ENCODE results near the gene C10orf62. TPM values are rescaled to one million over a fixed set of nuclear protein-coding genes. Genes with fewer than 3 reads are reported as not detected.

The C10orf62 gene
- total and polyA plus RNA-seq, 2 of the 8 experiments (the other 6 are each of a cell fraction or from before 2014, with no cell fraction given) = 0.05 TPM; not detected in 1

GRCh38 chr10:97585439-97585811, 4.1 kb upstream of the C10orf62 start (continued):
- TF ChIP-seq CHD7 (IDR thresholded peaks at IDR 0.05; ENCODE audit: insufficient replicate concordance, low read length) (no peak), MAFK (IDR thresholded peaks at IDR 0.05; ENCODE audit: low read depth, low read length) (no peak), CHD2 (IDR thresholded peaks at IDR 0.05; ENCODE audit: low read length) (no peak), CTBP2 (IDR thresholded peaks at IDR 0.05; ENCODE audit: borderline replicate concordance, insufficient read depth, insufficient read length, low read length) (no peak), SIN3A (conservative IDR thresholded peaks at IDR 0.05 in 1 of 2, IDR thresholded peaks at IDR 0.05 in 1 of 2; ENCODE audit: low read depth in 1 of 2, low read length in 2 of 2) (no peak), SP1 (IDR thresholded peaks at IDR 0.05; ENCODE audit: low read depth, low read length) (no peak), NRF1 (IDR thresholded peaks at IDR 0.05; ENCODE audit: low read depth, low read length) (no peak), POU5F1 (IDR thresholded peaks at IDR 0.05; ENCODE audit: low read depth, low read length) (no peak), HDAC2 (IDR thresholded peaks at IDR 0.05; ENCODE audit: borderline replicate concordance in 1 of 2, low read depth in 2 of 2, low read length in 2 of 2) (no peak), HDAC6 (IDR thresholded peaks at IDR 0.05; ENCODE audit: low read depth, low read length) (no peak), EGR1 (IDR thresholded peaks at IDR 0.05; ENCODE audit: borderline replicate concordance, low read depth, low read length) (no peak)
